ENCODE results near the gene SLC6A18.

Gene SLC6A18

DNA sequence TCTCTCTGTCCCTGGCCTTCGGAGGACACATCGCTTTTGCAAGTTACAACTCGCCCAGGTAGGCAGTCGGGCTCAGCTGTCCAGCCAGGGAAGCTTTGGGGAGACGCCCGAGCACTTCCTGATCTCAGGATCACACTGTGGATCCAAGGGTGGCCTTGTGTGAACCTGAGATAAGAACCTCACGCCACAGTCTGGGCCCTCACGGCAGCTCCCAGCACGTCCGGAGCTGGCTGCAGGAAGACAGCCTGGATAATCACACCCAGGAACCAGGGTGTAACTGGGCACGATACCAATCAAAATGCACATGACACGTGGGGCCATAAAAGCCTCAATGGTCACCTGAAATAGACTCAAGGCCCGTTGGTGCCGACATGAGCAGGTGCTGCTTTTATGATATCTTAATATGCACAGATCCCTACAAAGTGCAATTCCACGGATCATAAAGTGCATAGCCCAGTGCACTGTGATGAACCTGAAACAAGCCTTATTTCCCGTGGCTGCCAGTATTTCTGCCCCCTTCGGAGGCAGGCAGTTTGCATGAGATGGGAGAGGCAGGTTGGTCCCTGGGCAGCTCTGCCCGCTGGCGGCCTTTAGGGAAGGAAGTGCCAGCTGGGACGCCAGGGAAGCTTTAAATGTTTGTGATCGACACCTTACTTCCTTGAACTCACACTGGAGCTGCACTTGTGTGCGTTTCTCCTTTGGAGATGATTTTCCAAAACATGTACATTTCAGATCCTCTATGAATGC, 14.5 kb downstream of the SLC6A18 start:
- no peak for DNase-seq

DNA sequence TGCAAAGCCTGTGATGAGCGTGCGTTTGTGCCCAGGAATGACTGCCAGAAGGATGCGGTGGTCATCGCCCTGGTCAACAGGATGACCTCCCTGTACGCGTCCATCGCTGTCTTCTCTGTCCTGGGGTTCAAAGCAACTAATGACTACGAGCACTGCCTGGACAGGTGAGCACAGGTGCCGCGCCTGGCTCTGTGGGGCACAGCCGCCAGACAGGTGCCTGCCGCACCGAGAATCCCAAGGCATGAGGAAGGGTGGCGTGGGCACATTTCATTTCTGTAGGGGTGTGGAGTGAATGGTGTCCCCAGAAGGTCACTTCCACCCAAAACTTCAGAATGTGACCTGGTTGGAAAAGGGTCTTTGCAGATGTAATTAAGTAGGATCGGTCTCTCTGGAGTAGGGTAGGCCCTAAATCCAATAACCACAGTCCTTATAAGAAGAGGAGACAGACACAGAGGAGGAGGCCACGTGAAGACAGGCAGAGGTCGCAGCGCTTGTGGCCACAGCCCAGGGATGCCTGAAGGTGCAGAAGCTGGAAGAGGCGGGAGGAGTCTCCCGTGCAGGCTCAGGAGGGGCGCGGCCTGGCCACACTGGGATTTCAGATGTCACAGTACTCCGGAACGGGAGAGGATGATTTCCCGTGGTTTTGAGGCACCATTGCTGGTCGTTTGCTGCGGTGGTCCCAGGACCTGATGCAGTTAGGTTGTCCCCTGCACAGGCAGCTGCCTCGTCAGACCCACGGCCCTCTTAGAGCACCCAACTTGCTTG, 15.5 kb downstream of the SLC6A18 start:
- DNase-seq, result no peak

DNA sequence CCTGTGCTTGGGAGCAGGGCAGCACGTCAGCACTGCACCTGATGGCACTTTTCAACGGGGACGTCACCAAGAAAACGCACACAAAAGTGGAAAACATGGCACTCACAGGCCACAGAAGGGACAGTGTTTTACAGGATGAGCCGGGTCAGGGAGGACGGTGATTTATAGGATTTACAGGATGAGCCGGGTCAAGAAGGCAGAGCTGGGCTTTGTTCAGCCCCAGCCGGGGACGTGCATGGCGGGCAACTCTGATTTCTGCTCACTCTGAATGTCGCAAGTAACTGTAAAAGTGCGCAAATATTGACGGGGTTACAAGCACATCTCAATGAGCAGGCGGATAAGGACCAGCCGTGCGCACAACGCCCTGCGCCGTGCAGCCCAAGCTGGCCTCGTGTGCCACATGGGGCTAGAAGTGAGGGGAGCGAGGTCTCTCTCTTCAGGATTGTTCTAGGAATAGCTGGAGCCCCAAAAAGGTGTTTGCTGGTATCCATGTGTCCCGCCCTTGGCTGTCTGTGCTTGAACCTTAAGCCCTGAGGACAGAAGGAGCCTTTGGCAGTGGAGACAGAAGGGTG, 16.4 kb downstream of the SLC6A18 start:
- no peak for DNase-seq

DNA sequence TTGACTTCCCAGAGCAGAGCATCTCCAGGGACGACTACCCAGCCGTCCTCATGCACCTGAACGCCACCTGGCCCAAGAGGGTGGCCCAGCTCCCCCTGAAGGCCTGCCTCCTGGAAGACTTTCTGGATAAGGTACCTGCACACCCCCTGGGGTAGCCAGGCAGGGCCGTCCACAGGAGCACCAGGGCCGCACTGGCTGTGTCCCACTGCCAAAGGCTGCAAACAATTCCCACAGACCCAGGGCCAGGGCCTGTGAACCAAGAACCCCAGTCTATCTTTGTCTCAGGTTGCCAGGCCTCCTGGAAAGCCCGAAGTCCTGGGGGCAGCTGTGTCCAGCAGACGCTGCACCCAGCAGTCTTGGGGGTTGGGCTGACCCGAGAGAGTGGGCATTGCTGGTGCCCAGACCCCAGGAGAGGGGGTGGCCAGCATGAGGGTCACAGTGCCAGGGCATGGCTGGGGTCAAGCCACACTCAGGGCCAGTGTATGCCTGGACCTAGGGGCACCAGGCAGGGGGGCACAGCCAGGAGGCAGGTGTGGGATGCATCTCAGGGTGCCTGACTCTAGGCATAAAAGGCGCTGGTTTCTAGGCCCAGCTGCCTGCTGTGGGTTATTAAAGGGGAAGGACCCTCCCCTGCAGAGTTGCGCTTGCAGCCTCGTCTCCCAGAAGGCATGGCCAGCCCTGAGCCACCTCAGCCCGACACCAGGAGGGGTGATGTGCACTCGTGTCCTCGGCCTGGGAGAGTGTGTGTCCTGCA, 17.7 kb downstream of the SLC6A18 start:
- DNase-seq, result no peak

DNA sequence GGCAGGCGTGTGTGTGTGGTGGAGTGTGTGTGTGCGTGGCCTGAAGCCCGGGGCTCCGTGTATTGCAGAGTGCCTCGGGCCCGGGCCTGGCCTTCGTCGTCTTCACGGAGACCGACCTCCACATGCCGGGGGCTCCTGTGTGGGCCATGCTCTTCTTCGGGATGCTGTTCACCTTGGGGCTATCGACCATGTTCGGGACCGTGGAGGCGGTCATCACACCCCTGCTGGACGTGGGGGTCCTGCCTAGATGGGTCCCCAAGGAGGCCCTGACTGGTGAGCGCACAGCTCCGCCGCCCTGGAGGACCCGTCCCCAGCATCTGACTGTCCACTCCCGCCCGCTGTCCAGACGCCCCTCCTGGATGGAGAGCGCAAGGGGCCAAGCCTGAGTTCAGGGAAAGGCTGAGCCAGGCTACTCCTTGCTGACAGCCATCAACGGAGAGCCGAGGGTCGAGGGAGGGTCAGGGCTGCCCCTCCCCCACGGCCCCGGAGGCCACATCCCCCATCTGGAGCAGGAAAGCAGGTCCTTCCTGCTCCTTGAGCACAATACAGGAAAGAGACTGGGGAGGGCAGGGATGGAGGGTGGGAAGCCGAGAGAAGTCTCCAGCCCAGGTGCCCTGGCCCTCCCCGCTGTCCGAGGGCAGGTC, 18.4 kb downstream of the SLC6A18 start:
- DNase-seq, result no peak

DNA sequence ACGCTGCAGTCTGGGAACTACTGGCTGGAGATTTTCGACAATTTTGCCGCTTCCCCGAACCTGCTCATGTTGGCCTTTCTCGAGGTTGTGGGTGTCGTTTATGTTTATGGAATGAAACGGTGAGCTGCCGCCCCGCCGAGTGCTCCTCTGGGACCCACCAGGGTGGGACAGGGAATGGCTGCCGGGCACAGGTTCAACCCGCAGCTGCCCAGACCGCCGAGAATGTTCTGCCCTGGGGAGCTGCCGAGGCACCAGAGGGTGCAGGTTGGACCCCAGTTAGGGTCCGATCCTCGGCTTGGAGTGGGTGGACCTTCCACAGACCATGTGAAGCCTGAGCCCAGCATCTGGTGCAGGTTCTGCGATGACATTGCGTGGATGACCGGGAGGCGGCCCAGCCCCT, 19.1 kb downstream of the SLC6A18 start:
- DNase-seq, result no peak

DNA sequence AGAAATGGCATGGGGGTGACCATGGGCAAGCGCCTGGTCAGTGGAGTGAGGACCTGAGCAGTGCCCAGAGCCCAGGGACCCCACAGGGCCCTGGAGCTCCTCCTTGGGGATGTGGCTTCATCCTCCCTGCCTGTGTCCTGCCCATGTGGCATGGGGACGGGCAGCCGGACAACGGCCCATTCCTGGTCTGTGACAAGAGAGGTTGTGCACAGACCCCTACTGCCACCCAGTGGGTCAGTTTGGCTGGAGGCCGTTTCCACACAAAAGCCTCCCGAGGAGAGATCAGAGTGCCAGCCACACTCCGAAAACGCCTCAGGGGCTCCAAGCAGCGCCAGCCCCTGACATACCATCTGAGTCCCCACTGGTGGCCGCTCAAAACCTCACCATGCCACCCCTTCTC, 19.8 kb downstream of the SLC6A18 start:
- DNase-seq, result no peak

DNA sequence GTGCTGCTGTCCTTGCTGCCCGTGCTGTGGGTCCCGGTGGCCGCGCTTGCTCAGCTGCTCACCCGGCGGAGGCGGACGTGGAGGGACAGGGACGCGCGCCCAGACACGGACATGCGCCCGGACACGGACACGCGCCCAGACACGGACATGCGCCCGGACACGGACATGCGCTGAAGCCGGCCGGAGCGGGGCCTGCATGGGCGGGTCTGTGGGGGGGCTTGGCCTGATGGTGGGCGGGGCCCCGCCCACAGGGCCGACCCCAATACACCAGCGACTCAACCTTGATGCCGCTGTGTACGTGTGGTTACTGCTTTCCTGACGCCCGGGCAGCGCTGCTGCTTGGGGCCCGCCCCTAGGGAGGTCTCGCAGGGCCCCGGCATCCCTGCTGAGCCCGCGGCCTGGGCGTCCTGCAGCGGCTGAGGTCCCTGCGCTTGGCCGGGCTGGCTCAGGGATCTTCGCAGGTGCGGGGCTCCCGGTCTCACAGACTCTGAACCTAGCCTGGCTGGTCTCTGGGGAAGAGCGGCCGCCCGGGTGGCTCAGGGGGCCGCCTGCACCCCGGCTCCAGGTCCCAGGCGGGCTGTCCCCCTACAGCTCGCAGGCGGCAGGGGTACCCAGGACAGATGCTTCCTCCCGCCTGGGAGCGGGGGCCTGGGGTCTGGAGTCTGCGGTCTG, 20.9 kb downstream of the SLC6A18 start:
- DNase-seq, result no peak

DNA sequence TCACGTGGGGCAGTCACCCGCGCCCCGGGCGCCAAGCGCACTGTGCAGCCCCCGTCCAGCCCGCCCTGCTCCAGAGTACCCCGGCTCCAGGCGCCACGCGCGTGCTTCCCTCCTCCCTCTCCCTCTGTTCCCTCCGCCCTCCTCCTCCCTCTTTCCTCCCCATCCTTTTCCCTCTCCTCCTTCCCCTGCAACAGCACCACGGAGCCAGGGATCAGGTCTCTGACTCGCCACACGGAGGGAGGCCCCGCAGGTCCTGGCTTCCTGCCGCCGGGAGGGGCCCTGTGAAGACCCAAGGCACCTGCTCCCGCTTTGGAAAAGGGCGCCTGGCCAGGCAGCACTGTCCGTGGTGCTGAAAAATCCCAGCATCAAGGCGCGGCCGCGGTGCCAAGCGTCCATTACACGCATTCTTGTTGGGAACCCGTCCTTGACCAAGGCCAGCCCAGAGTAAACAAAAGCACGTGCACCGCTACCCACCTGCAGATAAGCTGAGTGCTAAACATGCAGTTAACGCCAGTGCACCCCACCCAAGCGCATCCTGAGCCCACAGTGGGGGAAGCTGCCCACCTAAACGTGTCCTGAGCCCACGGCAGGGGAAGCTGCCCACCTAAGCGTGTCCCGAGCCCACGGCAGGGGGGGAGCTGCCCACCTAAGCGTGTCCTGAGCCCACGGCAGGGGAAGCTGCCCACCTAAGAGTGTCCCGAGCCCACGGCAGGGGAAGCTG, 21.7 kb downstream of the SLC6A18 start:
- DNase-seq, result peak; percentile 43

DNA sequence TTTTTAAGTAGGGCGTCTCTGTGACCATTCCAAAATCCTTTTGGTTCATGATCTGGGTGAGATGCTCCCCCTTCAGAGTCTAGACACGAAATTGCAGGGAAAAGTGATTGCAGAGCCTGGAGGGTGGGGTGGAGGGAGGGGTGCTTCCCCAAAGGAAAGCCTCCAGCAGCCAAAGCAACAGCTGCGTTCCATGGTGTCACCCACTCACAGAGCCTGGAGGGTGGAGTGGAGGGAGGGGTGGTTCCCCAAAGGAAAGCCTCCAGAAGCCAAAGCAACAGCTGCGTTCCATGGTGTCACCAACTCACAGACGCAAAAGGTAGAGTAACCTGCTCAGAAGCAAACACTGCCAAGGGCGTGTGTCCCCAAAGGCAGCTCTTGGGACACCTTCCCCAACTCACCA, 22.6 kb downstream of the SLC6A18 start:
- DNase-seq, result no peak

DNA sequence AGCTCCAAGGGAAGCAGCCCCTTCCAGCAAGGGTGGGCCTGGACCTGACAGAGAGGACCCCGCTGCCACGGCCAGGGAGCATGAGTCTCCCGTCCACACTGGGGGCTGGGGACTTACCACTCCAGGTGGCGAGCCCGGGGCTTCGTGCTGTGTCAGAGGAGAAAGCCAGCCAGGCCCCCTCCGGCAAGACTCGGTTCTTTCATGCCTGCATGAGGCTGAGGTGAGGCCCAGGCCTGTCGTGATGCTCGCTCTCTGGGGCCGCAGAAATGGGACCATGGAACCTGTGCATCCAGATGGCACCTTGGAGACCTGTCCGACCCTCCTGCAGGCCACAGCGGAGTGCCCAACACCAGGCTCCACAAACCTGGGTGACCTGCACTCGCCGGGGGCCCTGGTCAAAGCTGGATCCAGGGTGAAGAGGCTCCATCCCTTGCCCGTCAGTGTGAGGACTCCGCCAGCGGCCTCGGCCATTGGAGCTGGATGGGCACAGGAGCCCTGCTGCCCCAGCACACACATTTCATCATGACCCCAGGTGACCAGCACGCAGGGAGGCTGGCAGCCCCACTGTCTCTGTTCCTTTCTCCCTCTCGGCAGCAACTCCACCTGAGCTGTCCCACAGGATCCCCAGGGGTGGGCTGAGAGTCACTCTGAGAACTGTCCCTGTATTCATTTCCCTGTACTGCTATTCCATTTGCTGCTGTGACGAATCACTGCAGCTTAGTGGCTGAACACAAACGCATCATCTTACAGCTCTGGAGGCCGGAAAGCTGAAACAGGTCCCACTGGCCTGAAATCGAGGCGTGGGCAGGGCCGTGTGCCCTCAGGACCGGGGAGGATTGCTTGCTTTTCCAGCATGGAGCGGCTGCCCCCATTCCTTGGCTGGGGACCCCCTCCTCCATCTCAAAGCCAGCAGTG, 24.4 kb downstream of the SLC6A18 start:
- DNase-seq, result no peak

DNA sequence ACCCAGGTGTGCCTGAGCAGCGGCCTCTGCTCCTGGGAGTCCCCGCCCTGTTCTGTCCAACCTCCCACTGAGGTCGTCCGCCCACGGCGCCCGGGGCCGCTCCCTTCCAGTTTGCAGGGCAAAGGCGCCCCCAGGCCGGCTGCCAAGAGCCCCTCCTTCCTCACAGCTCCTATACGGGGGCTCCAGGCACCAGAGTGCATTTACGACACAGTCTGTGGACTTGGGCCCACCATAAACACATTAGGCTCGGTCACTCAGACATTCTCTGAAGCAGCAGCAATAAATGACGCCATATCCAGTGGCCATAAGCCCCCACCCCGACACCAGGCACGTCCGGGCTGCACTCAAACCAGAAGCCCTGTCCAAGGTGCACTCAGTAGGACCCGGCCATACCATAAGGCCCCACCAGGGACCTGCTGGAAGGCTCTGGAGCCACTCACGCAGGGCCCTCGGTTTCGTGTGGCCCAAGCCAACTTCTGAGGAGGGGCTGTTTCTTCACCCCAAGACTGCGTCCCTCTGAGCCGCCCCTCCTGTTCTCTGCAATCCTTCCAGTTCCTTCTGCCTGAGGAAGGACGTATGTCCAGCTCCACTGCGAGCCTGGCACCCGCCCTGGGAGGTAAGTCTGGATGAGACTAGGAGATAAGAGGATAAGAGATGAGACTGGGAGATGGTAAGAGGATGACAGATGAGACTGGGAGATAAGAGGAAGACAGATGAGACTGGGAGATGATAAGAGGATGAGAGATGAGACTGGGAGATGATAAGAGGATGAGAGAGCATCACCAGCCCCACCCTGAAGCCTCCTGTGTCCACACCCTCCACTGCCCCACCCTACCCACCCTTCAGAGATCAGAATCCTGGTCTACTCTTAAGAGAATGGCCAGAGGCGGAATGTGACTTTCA, 26.7 kb downstream of the SLC6A18 start:
- no peak for DNase-seq

DNA sequence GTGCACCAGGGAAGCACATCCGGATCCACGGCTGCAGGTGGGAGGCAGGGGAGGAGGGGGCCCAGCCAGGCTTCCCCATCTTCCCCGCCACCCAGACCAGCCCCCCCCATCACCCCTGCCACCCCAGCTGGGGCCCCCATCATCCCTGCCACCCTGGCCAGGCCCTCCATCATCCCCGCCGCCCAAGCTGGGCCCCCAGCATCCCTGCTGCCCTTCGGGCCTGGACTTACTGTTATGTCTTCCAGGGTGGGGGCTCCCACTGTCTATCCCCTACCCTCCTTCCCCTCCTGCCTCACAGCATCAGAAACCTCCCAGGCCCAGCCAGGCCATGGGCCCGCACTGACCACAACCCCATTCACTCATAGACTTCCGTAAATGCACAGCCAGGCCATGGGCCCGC, 27.5 kb downstream of the SLC6A18 start:
- DNase-seq, result no peak

DNA sequence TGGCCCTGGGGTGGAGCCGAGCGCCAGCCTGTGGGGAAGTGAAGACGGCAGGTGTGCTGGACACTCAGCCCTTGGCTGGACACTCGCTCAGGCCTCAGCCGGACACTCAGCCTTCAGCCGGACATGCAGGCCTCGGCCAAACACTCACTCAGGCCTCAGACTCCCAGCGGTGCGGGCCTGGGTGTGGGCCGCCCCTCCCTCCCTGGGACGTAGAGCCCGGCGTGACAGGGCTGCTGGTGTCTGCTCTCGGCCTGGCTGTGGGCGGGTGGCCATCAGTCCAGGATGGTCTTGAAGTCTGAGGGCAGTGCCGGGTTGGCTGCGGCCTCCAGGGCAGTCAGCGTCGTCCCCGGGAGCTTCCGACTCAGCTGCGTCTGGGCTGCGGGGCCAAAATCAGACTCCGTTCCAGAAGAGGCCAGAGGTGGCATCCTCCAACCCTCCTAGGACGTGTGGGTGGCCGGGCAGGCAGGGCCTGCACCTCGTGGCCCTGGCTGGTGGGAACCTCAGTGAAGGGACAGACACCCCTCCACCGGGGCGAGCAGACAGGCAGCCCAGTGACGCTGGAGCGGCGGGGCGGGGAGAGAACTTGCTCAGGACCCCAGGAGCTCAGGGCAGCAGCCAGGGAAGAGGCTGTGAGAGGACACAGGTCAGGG, 28.4 kb downstream of the SLC6A18 start:
- no peak for DNase-seq

DNA sequence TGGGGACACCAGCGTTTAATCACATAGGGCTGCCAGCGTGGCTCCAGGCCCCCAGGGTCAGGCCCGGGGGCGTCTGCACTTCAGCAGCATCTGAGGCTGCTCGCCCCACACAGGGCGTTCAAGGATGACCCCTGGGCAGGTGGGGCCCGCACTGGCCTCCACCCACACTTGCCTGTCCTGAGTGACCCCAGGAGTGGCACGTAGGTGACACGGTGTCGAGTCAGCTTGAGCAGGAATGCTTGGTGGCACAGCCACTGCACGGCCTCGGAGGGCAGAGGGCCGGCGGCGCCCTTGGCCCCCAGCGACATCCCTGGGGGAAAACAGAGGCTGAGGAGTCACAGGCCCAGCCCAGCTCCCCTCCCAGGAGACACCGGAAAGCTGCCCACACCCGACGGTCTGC, 29.0 kb downstream of the SLC6A18 start:
- DNase-seq, result no peak

DNA sequence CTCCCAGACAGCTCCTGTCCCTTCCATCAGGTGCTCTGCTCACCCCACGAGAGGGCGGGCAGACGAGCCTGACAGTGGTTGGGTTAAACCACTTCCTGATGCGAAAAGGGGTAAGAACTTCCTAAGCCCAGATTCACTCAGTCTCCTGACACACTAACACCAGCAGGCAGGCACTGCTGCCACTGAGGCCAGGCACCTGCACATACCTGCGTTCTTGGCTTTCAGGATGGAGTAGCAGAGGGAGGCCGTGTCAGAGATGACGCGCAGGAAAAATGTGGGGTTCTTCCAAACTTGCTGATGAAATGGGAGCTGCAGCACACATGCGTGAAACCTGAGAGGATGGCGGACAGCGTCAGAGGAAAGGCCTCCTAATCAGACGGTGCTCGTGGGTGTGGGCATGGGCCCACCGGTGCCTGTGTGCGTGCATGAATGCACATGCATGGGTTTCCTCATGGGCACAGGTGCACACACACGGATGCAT, 29.9 kb downstream of the SLC6A18 start:
- DNase-seq, result peak; percentile 47

DNA sequence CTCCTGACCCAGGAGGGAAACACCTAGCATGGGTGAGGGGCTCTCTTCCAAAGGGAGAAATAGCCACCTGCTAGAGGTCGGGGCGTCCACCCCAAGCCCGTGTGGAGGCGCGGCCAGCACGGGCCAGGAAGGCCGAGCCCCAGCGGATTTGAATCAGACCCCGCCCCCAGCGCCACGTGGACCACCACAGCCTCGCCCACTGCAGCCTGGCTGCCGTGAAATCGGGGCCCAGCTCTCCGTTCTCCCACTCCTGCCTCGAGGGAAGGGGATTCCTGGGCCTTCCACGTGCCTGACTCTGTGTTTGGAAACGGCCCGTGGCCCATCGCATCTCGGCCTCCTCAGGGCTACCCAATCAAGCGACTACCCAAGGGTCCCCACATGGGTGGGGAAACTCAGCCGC, 31.6 kb downstream of the SLC6A18 start:
- DNase-seq, result no peak

DNA sequence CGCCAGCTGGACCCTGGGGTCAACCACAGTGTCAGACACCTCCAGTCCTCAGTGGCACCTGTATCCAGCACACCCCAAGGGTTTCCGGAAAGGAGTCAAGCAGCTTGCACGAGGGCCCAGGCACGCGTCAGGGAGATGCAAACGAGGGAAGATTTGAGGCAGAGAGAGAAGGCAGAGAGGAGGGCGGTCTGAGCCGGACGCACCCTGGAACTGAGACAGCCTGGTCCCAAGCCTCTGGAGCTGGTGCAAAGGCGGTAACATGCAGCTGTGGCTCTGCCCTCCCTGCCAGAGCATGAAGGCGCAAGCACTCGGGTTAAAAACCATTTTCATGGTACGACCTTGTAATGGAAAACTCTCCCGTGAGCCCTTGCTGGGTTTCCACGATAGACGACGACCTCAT, 32.2 kb downstream of the SLC6A18 start:
- DNase-seq, result no peak

DNA sequence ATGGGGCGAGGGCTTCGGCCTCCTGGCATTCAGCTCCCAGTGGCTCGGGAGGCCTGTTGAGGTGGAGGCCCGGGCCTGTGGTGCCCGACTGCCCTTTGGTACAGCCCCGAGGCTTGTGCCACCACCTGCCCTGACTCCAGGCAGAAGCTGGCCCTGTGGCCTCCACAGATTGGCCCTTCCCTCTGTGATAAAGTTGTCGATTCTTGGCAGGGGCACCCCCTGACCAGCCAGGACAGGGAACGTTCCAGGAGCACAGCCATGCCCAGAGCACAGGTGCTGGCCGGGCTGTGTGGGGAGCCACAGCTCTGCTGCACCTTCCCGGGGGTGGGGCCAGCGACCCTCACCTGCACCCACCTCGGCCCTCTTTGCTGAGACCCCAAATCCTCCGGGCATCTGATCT, 32.7 kb downstream of the SLC6A18 start:
- DNase-seq, result no peak

All from stimulated activated CD8-positive, alpha-beta memory T cell treated with anti-CD3 and anti-CD28 coated beads, Interleukin-4, amount 100 ng/mL, for 48 hours (primary cell).